ENCODE results near the gene FGF12.
A peak's percentile ranks its signal among the peaks of the same experiment; 100 is the strongest.

FGF12 gene

GRCh38 chr3:192494174-192494573 lies 233.2 kb downstream of the FGF12 start:
- no peak for DNase-seq (ENCODE audit: low spot score)

DNA sequence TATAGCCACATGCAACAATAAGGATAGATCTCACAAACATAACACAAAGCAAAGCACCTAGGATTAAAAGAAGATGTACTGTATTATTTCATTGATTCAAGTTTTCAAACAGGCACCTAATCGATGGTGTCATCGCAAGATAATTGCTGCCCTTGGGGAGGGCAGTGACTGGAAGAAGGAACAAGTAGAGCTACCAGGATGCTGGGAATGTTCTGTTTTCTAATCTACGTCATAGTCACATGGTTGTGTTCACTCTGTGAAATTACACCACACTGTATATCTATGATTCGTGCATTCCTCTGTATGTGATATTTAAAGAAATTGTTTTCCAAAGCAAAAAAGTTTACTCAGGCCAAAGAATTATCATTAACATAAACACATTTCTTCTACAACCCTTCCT lies 236.6 kb downstream of the FGF12 start:
- no peak for DNase-seq (ENCODE audit: low spot score)

DNA sequence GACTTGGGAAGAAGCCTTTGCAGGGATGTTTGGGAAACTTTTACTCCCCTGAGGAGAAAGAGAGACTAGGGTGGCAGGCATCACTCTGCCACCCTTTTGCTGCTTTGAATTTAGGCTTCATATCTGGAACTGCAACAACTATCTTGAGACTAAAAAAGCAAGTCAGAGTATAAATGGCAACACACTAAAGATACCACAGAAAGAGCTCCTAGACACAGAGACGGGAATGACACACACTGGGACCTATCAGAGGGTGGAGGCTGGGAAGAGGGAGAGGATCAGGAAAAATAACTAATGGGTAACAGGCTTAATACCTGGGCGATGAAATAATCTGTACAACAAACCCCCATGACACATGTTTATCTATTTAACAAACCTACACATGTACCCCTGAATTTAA lies 237.8 kb downstream of the FGF12 start:
- no peak for DNase-seq (ENCODE audit: low spot score)

- no peak for DNase-seq (ENCODE audit: low spot score)
These were observed 240.3 kb downstream of the FGF12 start for GRCh38 chr3:192487033-192487432.

GRCh38 chr3:192482809-192483208 lies 244.5 kb downstream of the FGF12 start:
- no peak for DNase-seq (ENCODE audit: low spot score)

DNA sequence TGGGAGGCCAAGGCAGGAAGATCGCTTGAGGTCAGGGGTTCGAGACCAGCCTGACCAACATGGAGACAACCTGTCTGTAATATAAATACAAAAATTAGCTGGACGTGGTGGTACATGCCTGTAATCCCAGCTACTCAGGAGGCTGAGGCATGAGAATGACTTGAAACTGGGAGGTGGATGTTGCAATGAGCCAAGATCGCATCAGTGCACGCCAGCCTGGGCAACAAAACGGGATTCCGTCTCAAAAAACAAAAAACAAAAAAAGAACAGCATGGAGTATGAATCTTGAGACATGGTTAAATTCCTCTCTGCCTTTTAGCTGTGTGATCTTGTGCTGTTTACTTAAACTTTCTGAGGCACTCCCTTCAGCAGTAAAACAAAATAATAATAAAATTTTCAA lies 244.9 kb downstream of the FGF12 start:
- no peak for DNase-seq (ENCODE audit: low spot score)

GRCh38 chr3:192481638-192482037 lies 245.7 kb downstream of the FGF12 start:
- DNase-seq (ENCODE audit: low spot score): no peak

DNA sequence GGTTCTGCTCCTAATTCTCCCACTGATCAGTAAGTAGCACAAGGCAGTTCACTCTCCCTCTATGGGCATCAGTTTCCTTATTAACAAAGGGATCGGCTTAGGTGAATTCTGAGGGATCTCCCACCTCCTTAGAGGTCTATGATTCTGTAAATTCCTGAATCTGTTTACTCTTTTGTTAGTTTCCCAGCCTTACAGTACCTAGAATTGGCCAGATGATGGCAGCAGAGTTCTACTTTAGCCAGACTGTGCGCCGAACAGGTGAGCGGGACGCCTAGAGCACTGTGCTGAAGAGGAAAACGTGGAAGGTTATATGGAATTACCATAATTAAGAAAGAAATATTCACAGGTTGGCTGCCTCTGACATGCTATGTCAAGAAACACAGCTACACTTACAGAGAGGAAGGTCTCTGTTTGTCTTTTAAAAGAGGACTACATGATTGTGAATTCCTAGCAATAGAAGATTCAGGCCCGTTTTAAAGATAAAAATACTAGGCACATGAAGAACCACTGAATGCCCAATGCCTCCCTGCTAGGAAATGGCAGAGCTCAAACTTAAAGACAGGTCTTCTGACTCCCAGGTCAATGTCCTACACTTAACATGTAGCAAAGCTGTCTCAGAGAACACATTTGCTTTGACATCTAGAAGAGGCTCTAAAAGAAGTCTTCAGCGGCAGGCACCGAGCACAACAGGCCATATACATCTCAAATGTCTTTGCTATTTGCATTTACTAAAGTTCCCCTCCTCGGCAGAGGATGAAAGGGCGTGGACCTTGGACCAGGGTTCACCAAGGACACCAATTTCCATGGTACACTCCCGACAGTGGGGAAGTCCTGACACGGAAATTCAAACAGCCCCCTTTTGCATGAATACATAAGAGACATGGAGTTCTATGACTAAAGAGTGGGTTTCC lies 259.9 kb downstream of the FGF12 start:
- DNase-seq (ENCODE audit: low spot score): peak; percentile 35

- peak; percentile 38 for DNase-seq (ENCODE audit: low spot score)
These were observed 278.3 kb downstream of the FGF12 start for GRCh38 chr3:192449036-192449435.

- peak; percentile 87 for DNase-seq (ENCODE audit: low spot score)
These were observed 281.3 kb downstream of the FGF12 start for GRCh38 chr3:192445770-192446644.

GRCh38 chr3:192444791-192445106 lies 282.6 kb downstream of the FGF12 start:
- no peak for DNase-seq (ENCODE audit: low spot score)

DNA sequence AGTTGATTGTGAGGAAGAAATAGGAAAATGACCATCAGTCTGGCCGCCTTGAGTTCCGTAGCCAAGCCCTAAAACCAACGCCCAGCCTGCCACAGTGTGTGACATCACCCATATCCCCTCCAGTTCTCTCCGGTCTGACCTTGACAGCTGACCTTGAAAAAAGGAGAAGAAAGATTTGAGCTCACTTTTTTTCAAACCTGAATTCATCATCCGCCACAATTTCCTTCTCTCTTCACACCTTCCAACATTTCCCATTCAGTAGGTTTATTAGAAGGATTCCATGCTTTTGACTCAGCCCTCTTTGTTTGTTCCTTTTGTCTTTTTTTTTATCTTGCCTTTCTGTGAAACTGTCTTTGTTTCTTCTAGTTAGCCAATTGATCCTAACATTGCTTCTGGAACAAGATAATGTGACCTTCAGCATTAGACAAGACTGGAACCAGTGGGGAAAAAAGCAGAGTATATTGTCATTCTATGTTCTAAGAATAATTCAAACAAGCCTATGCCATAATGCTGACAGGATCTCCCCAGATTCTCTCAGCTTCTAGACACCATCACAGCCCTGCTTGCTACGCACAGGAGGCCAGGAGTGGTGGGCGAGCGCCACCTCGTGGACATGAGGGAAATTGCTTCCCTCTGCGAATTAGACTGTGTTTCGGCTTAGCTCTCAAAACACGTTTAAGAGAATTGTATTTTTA lies 283.1 kb downstream of the FGF12 start:
- DNase-seq (ENCODE audit: low spot score): peak; percentile 90

GRCh38 chr3:192435241-192435640 lies 292.1 kb downstream of the FGF12 start:
- no peak for DNase-seq (ENCODE audit: low spot score)

DNA sequence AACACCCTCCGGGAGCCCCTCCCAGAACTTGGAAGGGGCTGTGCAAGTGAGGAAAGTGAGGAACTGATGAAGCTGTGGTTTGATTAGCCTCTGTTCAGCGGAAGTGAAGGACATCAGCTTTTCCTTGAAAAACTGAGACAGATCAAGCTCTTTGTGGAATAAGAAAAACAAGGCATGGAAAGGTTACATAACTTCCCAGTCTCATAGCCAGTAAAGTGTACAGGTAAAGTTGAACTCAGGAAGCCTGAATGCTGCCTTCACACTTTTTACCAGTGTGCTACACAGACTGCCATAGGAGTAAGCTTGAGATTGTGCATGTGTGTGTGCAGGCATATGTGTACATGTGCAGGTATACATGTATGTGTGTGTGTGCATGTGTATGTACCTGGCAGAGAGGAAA lies 293.2 kb downstream of the FGF12 start:
- DNase-seq (ENCODE audit: low spot score): no peak

- DNase-seq (ENCODE audit: low spot score): no peak
These were observed 293.6 kb downstream of the FGF12 start for GRCh38 chr3:192433704-192434103.

GRCh38 chr3:192422997-192423342 lies 304.4 kb downstream of the FGF12 start:
- DNase-seq (ENCODE audit: low spot score): no peak

DNA sequence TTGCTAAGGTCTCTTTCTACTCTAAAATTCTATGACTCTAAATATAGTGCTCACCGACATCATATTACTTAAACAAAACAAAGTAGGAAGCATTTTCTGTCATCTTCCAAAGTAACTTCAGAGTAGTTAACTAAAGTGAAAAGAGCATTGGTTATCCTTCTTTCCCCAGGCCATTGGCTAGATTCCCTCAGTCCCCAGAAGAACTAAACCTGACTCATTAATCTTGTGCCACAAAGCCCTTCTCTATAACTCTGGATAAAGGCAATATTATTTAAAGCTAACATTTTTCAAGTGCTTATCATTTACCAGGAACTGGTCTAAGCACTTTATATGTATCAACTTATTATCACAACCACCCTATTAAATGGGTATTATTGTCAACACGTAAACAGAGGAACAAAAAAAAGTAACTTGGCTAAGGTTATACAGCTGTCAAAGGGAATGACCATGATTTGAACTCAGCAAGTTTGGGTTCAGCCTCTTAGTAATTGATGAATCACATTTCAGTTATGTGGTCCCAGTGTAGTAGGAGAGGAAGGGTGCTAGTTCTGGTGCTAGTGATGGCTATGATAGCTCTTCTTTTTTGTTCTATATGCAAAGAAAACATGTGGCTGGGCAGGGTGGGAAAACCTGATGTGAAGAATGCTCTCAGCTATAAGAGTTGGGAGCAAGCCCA lies 304.9 kb downstream of the FGF12 start:
- DNase-seq (ENCODE audit: low spot score): peak; percentile 91

DNA sequence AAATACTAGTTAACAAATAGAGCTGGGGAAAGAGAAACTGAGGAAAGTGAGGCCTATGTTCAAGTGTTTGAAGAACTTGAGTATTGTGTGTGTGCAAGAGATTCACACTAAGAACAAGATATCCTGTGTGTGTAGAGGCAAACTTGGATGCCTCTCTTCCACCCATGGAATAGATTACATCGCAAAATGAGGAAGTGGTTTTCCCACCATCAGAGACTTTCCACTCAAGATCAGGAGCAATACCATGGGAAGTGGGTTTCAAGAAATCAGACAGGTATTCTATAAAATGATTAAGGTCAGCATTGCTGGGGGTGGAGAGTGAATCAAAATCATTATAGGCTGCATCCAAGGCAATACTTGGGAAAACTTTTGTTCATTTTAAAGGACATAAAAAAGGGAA lies 308.0 kb downstream of the FGF12 start:
- DNase-seq (ENCODE audit: low spot score): no peak

DNA sequence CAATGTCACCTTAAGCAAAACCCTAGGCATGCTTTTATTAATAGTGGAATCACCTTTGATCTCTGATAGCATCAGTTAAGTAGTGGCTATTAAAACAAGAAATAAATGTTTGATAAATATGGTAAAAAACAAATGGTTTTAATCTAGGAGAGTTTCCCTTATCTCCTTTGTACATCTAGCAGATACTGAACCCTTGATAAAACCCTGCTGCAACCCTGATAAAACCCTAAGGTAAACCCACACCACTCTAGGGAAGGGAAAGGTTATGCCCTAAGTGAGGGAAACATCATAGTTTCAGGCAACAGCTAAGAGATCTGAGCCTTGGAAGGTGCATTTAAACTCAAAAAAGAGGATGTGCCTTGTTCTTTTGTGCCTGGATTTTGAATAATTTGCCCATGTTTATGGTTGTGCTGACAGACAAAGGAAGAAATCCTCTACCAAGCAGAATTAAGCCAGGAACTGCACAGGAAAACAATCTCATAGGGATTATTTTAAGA lies 309.7 kb downstream of the FGF12 start:
- DNase-seq (ENCODE audit: low spot score): no peak

DNA sequence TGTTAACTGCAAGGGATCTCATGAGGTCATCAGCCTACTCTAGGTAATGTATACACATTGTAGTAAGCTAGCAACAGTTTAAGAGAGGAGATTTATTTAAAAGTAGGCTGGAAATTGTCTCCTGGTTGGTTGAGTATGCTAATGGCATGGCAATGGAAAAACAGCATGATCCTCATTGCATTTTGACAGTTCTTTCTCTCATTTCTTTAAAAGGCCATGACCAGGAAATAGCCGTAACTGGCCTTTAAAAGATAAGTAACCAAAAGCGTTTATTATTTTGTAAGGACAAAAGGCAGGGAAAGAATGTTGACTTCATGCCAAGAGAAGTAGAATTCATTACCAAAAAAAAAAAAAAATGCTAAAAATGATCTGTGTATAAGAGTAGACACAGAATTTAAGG lies 310.3 kb downstream of the FGF12 start:
- peak; percentile 39 for DNase-seq (ENCODE audit: low spot score)

GRCh38 chr3:192413461-192413860 lies 313.9 kb downstream of the FGF12 start:
- DNase-seq (ENCODE audit: low spot score): no peak

DNA sequence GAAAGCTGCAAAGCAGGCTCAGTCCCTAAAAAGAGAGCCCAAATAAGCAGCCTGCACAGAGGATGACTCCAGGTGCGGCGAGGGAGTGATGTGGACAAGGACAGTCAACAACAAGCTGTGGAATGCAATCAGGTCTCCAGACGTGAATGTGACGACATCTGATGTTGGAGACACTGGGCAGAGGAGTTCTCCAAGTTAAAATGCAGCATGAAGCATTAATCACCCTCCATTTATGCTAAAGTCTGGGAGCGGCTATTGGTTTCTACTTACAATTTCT lies 316.7 kb downstream of the FGF12 start:
- DNase-seq (ENCODE audit: low spot score): no peak

All from COLO829 (cell line).